Stimulated activated CD4-positive, alpha-beta T cell treated with anti-CD3 and anti-CD28 coated beads, Interleukin-1b, Interleukin-23, amount 100 ng/mL, for 4 hours (primary cell): ENCODE results near the gene PINK1.
"Not testable (repeated sequence)": the region's sequence is repeated elsewhere in the genome, so short reads cannot be mapped to it uniquely, and the experiment has no call there.

Source experiments
- DNase-seq, 2 donors: peaks; one replicate each; pipeline ENCODE4 v3.0.0-alpha.2; 2020; ENCODE audit warnings: low read depth in 2 of 2

PINK1 gene

GRCh38 chr1:20633190-20634064 lies at the start of gene PINK1:
PINK1 (plus strand) TSS chr1:20633458; CDS start chr1:20633549, 91 bp downstream.
- DNase-seq, result peak; percentile 76 to 78

- no peak for DNase-seq
Observed at GRCh38 chr1:20584890-20585289, 48.4 kb upstream of the PINK1 start.

GRCh38 chr1:20586953-20587660 lies 46.2 kb upstream of the PINK1 start:
- DNase-seq, result no peak

- DNase-seq, result no peak
Observed at GRCh38 chr1:20587661-20588053, 45.6 kb upstream of the PINK1 start.

- no peak for DNase-seq
Observed at GRCh38 chr1:20588634-20589225, 44.5 kb upstream of the PINK1 start, which contains the start of gene CDA. CDA (plus strand) TSS chr1:20589097; CDS start chr1:20589130, 33 bp downstream.

GRCh38 chr1:20589331-20590278 lies 43.7 kb upstream of the PINK1 start:
- no peak for DNase-seq

GRCh38 chr1:20590306-20590777 lies 42.9 kb upstream of the PINK1 start:
- DNase-seq, result no peak

GRCh38 chr1:20593756-20594155 lies 39.5 kb upstream of the PINK1 start:
- no peak for DNase-seq

- DNase-seq, result no peak
Observed at GRCh38 chr1:20594746-20595145, 38.5 kb upstream of the PINK1 start.

GRCh38 chr1:20596106-20596505 lies 37.2 kb upstream of the PINK1 start:
- DNase-seq, result no peak

- DNase-seq, result no peak
Observed at GRCh38 chr1:20597650-20598049, 35.6 kb upstream of the PINK1 start.

GRCh38 chr1:20600156-20600555 lies 33.1 kb upstream of the PINK1 start:
- DNase-seq, result no peak

GRCh38 chr1:20601129-20601825 lies 32.0 kb upstream of the PINK1 start:
- no peak for DNase-seq

GRCh38 chr1:20602851-20603450 lies 30.3 kb upstream of the PINK1 start:
- no peak for DNase-seq

- DNase-seq, result no peak
Observed at GRCh38 chr1:20603504-20604464, 29.5 kb upstream of the PINK1 start.

- no peak for DNase-seq
Observed at GRCh38 chr1:20604678-20605077, 28.6 kb upstream of the PINK1 start.

- not testable (repeated sequence) for DNase-seq
Observed at GRCh38 chr1:20606801-20607570, 26.3 kb upstream of the PINK1 start.

GRCh38 chr1:20609541-20609940 lies 23.7 kb upstream of the PINK1 start:
- no peak for DNase-seq
